ENCODE results near the gene KIRREL3.

DNA sequence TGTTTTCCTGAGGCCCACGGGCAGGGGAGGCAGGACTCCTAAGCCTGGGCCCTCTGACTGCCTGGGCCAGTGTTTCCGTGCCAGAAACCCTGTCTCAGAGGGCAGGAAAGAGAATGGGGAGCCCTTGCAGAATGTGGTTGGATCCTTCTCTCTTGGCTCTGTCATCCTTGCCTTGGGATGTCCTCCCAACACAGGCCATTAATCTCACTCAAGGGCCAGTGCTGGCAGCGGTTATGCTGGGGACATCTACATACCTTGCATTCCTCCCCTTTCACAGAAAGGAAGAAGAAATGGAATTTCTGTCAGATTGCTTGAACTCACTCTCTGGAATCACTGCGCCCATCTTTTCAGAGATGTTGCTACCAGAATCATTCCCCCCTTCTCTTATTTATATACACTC is 296.9 kb downstream of the KIRREL3 start:
- TF ChIP-seq POLR2AphosphoS5 (IDR thresholded peaks at IDR 0.05; ENCODE audit: borderline replicate concordance, low read depth, low read length) (no peak), EZH2 (IDR thresholded peaks at IDR 0.05) (no peak)

Data from SK-N-MC (cell line).